OCI-LY3 (cell line): ENCODE data around the gene LHFPL4.
"Not testable (repeated sequence)": the region's sequence is repeated elsewhere in the genome, so short reads cannot be mapped to it uniquely, and the experiment has no call there.

ENCODE experiments used
- H2AFZ ChIP-seq: fragments of 200-600, 300-600 bp; shearing (Covaris generic); 2 replicates; pipeline ENCODE4 v1.6.0; 2014; ENCODE audit warnings: antibody characterized with exemption, low read depth, low read length
- H3K27ac ChIP-seq: fragments of 200-600, 300-600 bp; sonication (generic); 2 replicates; pipeline ENCODE4 v1.5.1; 2014; ENCODE audit warnings: mild to moderate bottlenecking, low read length, moderate library complexity, mixed read lengths
- H3K27me3 ChIP-seq: fragments of 200-600, 300-600 bp; sonication (generic); 2 replicates; pipeline ENCODE4 v1.6.1; 2014; ENCODE audit warnings: low read depth, low read length, mixed read lengths
- H3K36me3 ChIP-seq: fragments of 200-600, 300-600 bp; sonication (generic); replicated peaks from 2 replicates; pipeline ENCODE3; 2014; ENCODE audit warnings: low read depth, low read length, mixed read lengths
- H3K4me1 ChIP-seq: fragments of 300-600, 200-600 bp; sonication (generic); 2 replicates; pipeline ENCODE4 v1.6.1; 2014; ENCODE audit warnings: low read length, mixed read lengths
- H3K4me2 ChIP-seq: fragments of 200-600, 300-600 bp; sonication (generic); 2 replicates; pipeline ENCODE4 v1.6.1; 2014; ENCODE audit warnings: low read length, mixed read lengths
- H3K4me3 ChIP-seq: fragments of 300-600, 200-600 bp; sonication (generic); 2 replicates; pipeline ENCODE4 v1.5.1; 2014; ENCODE audit warnings: antibody characterized with exemption, mild to moderate bottlenecking, low read length, moderate library complexity
- H3K79me2 ChIP-seq: fragments of 300-600, 200-600 bp; shearing (Covaris generic); 2 replicates; pipeline ENCODE4 v1.6.1; 2014; ENCODE audit warnings: mild to moderate bottlenecking, low read length, mixed read lengths
- H3K9ac ChIP-seq: fragments of 300-600, 200-600 bp; shearing (Covaris generic); 2 replicates; pipeline ENCODE4 v1.6.0; 2014; ENCODE audit warnings: mild to moderate bottlenecking, low read length, moderate library complexity
- H3K9me3 ChIP-seq: fragments of 200-600, 300-600 bp; shearing (Covaris generic); 2 replicates; pipeline ENCODE4 v1.6.1; 2014; ENCODE audit warnings: low read length, mixed read lengths; ENCODE audit not compliant: insufficient read depth
- H4K20me1 ChIP-seq: fragments of 200-600, 300-600 bp; sonication (generic); 2 replicates; pipeline ENCODE4 v1.6.1; 2016; ENCODE audit warnings: low read length, mixed read lengths; ENCODE audit not compliant: insufficient read depth
- EZH2phosphoT487 ChIP-seq: fragments of 200-600 bp; shearing (Covaris generic); IDR thresholded peaks from 2 replicates; pipeline ENCODE4 v1.6.1; 2018; ENCODE audit warnings: antibody characterized with exemption, mixed run types, low read depth
- TF ChIP-seq, protein P1 (sequence below): fragments of 200-600, 300-600 bp; sonication (generic); IDR thresholded peaks from 2 replicates; pipeline ENCODE4 v1.5.1; 2014; ENCODE audit warnings: antibody characterized with exemption, low read length, low read depth

The LHFPL4 gene

DNA sequence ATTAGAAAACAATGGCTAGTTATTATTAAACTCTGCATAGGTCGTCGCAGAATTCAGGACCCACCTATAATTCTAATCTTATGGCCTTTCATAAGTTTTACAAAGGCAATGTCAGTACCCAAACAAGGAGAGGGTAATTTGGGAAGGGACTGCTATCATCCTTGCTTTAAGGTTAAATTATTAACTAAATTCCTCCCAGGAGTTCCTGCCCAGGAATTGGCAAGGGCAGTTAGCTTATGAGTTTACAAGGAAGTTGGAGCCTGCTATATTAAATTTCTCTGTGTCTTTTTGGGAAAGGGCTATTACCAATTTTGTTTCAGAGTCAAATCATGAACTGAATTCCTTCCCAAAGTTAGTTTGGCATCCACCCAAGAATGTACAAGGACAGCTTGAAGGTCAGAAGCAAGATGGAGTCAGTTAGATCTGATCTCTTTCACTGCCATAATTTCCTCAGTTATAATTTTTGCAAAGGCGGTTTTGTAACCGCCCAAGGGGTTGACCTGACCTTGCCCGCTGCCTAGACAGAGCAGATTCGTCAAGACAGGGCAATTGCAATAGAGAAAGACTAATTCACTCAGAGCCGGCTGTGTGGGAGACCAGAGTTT, 45.3 kb upstream of the LHFPL4 start:
- Histone ChIP-seq H3K4me3 (no peak overlapping the region), H3K36me3 (no peaks in the 10 kb centered on the region), H3K27me3 (no peaks in the 10 kb centered on the region), H4K20me1 (no peaks in the 10 kb centered on the region), H3K4me1 (no peaks in the 10 kb centered on the region), H2AFZ (no peak overlapping the region), H3K9ac (no peak overlapping the region), H3K27ac (no peak overlapping the region), H3K79me2 (no peaks in the 10 kb centered on the region), H3K9me3 (no peaks in the 10 kb centered on the region), H3K4me2 (no peak overlapping the region)
- no peak for TF ChIP-seq EZH2phosphoT487
- TF ChIP-seq, protein P1, sequence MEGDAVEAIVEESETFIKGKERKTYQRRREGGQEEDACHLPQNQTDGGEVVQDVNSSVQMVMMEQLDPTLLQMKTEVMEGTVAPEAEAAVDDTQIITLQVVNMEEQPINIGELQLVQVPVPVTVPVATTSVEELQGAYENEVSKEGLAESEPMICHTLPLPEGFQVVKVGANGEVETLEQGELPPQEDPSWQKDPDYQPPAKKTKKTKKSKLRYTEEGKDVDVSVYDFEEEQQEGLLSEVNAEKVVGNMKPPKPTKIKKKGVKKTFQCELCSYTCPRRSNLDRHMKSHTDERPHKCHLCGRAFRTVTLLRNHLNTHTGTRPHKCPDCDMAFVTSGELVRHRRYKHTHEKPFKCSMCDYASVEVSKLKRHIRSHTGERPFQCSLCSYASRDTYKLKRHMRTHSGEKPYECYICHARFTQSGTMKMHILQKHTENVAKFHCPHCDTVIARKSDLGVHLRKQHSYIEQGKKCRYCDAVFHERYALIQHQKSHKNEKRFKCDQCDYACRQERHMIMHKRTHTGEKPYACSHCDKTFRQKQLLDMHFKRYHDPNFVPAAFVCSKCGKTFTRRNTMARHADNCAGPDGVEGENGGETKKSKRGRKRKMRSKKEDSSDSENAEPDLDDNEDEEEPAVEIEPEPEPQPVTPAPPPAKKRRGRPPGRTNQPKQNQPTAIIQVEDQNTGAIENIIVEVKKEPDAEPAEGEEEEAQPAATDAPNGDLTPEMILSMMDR: no peak

DNA sequence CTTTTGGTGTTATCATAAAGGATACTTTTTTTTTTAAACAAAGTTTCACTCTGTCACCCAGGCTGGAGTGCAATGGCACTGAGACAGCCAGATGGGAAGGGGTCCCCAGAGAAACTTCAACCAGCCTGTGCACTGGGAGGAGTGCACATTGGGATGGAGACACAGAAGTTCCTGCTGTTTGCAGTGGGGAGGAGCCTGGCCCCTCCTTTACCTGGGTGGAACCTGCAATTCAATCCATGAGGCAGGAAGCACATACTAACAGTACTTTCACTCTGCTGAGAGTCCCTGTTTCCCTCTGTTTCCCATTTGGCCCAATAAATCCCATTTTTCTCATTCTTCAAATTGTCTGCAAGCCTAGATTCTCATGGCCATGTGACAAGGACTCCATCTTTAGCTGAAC, 42.3 kb upstream of the LHFPL4 start:
- no peak overlapping the region for H3K27ac ChIP-seq
- no peak for TF ChIP-seq EZH2phosphoT487
- TF ChIP-seq, protein P1: no peak
- H3K9ac ChIP-seq: no peak overlapping the region
- H2AFZ ChIP-seq: no peak overlapping the region
- no peaks in the 10 kb centered on the region for H4K20me1 ChIP-seq
- H3K4me2 ChIP-seq: no peak overlapping the region
- H3K79me2 ChIP-seq: no peaks in the 10 kb centered on the region
- H3K9me3 ChIP-seq: no peaks in the 10 kb centered on the region
- no peak overlapping the region for H3K4me3 ChIP-seq
- no peaks in the 10 kb centered on the region for H3K4me1 ChIP-seq
- no peaks in the 10 kb centered on the region for H3K36me3 ChIP-seq
- no peaks in the 10 kb centered on the region for H3K27me3 ChIP-seq

DNA sequence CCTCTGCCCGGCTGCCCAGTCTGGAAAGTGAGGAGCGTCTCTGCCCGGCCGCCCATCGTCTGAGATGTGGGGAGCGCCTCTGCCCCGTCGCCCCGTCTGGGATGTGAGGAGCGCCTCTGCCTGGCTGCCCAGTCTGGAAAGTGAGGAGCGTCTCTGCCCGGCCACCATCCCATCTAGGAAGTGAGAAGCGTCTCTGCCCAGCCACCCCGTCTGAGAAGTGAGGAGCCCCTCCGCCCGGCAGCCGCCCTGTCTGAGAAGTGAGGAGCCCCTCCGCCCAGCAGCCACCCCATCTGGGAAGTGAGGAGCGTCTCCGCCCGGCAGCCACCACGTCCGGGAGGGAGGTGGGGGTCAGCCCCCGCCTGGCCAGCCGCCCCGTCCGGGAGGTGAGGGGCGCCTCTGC, 38.2 kb upstream of the LHFPL4 start:
- H3K9me3 ChIP-seq, H3K79me2 ChIP-seq, H4K20me1 ChIP-seq, H3K9ac ChIP-seq, H3K4me1 ChIP-seq, H3K4me3 ChIP-seq, H3K27me3 ChIP-seq, H2AFZ ChIP-seq, H3K36me3 ChIP-seq, H3K4me2 ChIP-seq, H3K27ac ChIP-seq: not testable (repeated sequence)

DNA sequence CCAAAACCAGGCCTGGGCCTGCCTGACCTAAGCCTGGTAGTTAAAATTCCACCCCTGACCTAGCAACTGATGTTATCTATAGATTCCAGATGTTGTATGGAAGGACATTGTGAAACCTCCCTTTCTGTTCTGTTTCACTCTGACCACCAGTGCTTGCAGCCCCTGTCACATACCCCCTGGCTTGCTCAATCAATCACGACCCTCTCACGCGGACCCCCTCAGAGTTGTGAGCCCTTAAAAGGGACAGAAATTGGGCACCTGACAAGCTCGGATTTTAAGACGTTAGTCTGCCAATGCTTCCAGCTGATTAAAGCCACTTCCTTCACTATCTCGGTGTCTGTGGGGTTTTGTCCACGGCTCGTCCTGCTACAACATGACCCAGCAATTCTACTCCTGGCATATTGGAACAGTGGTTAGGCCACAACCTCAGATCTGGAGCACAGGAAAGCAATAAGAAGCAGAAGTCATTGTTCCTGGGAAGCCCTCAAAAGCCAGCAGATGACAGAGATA, 36.7 kb upstream of the LHFPL4 start:
- TF ChIP-seq, protein P1: no peak
- TF ChIP-seq EZH2phosphoT487: no peak
- H3K27me3 ChIP-seq: no peaks in the 10 kb centered on the region
- H4K20me1 ChIP-seq: no peaks in the 10 kb centered on the region
- H3K4me1 ChIP-seq: no peaks in the 10 kb centered on the region
- no peaks in the 10 kb centered on the region for H3K36me3 ChIP-seq
- H3K27ac ChIP-seq: no peak overlapping the region
- no peak overlapping the region for H3K4me3 ChIP-seq
- no peaks in the 10 kb centered on the region for H3K79me2 ChIP-seq
- H3K9ac ChIP-seq: no peak overlapping the region
- no peaks in the 10 kb centered on the region for H3K9me3 ChIP-seq
- no peak overlapping the region for H3K4me2 ChIP-seq
- no peak overlapping the region for H2AFZ ChIP-seq
